ENCODE data around the gene SLK.

The SLK gene

GRCh38 chr10:103922659-103923058, 44.3 kb upstream of the SLK start:
- TF ChIP-seq ZFX (IDR thresholded peaks at IDR 0.05; ENCODE audit: borderline replicate concordance) (no peak), CTCF (IDR thresholded peaks at IDR 0.05) (no peak)
- H3K27ac ChIP-seq, result no peak overlapping the region

- TF ChIP-seq ZFX (IDR thresholded peaks at IDR 0.05; ENCODE audit: borderline replicate concordance) (no peak), CTCF (IDR thresholded peaks at IDR 0.05) (no peak)
- H3K27ac ChIP-seq, result no peak overlapping the region
These were observed 43.4 kb upstream of the SLK start for GRCh38 chr10:103923502-103923901.

- no peak overlapping the region for H3K27ac ChIP-seq
- TF ChIP-seq ZFX (IDR thresholded peaks at IDR 0.05; ENCODE audit: borderline replicate concordance) (no peak), CTCF (IDR thresholded peaks at IDR 0.05) (no peak)
These were observed 41.3 kb upstream of the SLK start for GRCh38 chr10:103925591-103925990.

- TF ChIP-seq CTCF (IDR thresholded peaks at IDR 0.05) (no peak), ZFX (IDR thresholded peaks at IDR 0.05; ENCODE audit: borderline replicate concordance) (no peak)
- H3K27ac ChIP-seq, result no peak overlapping the region
These were observed 40.1 kb upstream of the SLK start for GRCh38 chr10:103926722-103927319.

GRCh38 chr10:103928784-103929183, 38.2 kb upstream of the SLK start:
- H3K27ac ChIP-seq, result no peak overlapping the region
- TF ChIP-seq CTCF (IDR thresholded peaks at IDR 0.05) (no peak), ZFX (IDR thresholded peaks at IDR 0.05; ENCODE audit: borderline replicate concordance) (no peak)

- TF ChIP-seq ZFX (IDR thresholded peaks at IDR 0.05; ENCODE audit: borderline replicate concordance) (no peak), CTCF (IDR thresholded peaks at IDR 0.05) (no peak)
- no peak overlapping the region for H3K27ac ChIP-seq
These were observed 37.5 kb upstream of the SLK start for GRCh38 chr10:103929381-103929921.

- no peak for TF ChIP-seq CTCF (IDR thresholded peaks at IDR 0.05)
- no peak for TF ChIP-seq ZFX (IDR thresholded peaks at IDR 0.05; ENCODE audit: borderline replicate concordance)
- H3K27ac ChIP-seq, result no peak overlapping the region
These were observed 36.5 kb upstream of the SLK start for GRCh38 chr10:103930449-103930848.

All from 22Rv1 (cell line).